K562 (cell line): Measurements from ENCODE around the gene HDAC9. TPM values are rescaled to one million over a fixed set of nuclear protein-coding genes. Genes with fewer than 3 reads are reported as not detected.

Experiments
- ATAC-seq: fragments of 200-7000 bp; cut with Tn5 transposase; 3 replicates; pipeline ENCODE4 v1.9.1; 2020; ENCODE audit warnings: moderate library complexity
- BruUV-seq: library from RNA; stranded (reverse); fragments of 400-500 nt; replicated peaks from 2 replicates; lab custom pipeline; 2021; lab: Mats Ljungman, UMichigan
- CTCF ChIA-PET: fragments of 300-600 bp; formaldehyde crosslinking; extraction: SDS; loops from one replicate; lab custom pipeline; 2021; ENCODE audit warnings: low intra/inter-chr PET ratio; lab: Yijun Ruan, JAX
- POLR2A ChIA-PET: fragments of 300-600, 350-650 bp; sonication (Branson Sonifier 250); formaldehyde crosslinking; extraction: SDS; loops from one replicate; lab custom pipeline; 2021; ENCODE audit warnings: antibody characterized with exemption, inconsistent platforms; lab: Yijun Ruan, JAX
- DNase-seq, 4 experiments: peaks; one replicate each; pipeline versions ENCODE4 v3.0.0 to v3.0.0-alpha.2; 2011 to 2018; ENCODE audit warnings: low spot score in 3 of 4, mixed read lengths in 3 of 4; ENCODE audit errors: extremely low read depth in 1 of 4
- FAIRE-seq: peaks from 2 replicates; lab custom pipeline; 2011; peaks lifted over from hg19 to GRCh38; lab: Jason Lieb, UNC
- H2AFZ ChIP-seq: 2 replicates; pipeline ENCODE4 v1.6.0; 2011; ENCODE audit warnings: low read depth, low read length, control low read depth, inconsistent platforms
- H3K27ac ChIP-seq: fragments of 200-600 bp; 3 replicates; pipeline ENCODE4 v1.8.0; 2011; ENCODE audit warnings: low read depth, mild to moderate bottlenecking, control low read depth, inconsistent platforms, low read length, moderate library complexity, mixed read lengths; ENCODE audit errors: extremely low read depth
- H3K27me3 ChIP-seq, 2 experiments: fragments of 300-600 bp in 1 of 2; 2 replicates in 1 of 2; 3 replicates in 1 of 2; pipeline versions ENCODE4 v1.6.0 to v1.8.0; 2011; ENCODE audit warnings: inconsistent platforms in 2 of 2, low read length in 2 of 2, mild to moderate bottlenecking in 1 of 2, mixed read lengths in 1 of 2, moderate library complexity in 1 of 2; ENCODE audit not compliant: control insufficient read depth in 2 of 2, insufficient read depth in 2 of 2
- H3K36me3 ChIP-seq: fragments of 300-600 bp; 3 replicates; pipeline ENCODE4 v1.8.0; 2011; ENCODE audit warnings: mild to moderate bottlenecking, low read length, inconsistent platforms; ENCODE audit not compliant: control insufficient read depth, insufficient read depth
- H3K4me1 ChIP-seq, 2 experiments: fragments of 200-600 bp in 1 of 2; replicated peaks in 1 of 2; 2 replicates in 1 of 2; 3 replicates in 1 of 2; pipeline versions ENCODE4 v1.5.1 to v1.8.0; 2011; ENCODE audit warnings: inconsistent platforms in 2 of 2, low read length in 2 of 2, mild to moderate bottlenecking in 1 of 2, mixed read lengths in 1 of 2, moderate library complexity in 1 of 2; ENCODE audit not compliant: control insufficient read depth in 2 of 2, insufficient read depth in 2 of 2
- H3K4me2 ChIP-seq: 2 replicates; pipeline ENCODE4 v1.6.1; 2011; ENCODE audit warnings: low read length, control low read depth, inconsistent platforms, mixed read lengths; ENCODE audit not compliant: insufficient read depth
- H3K4me3 ChIP-seq: fragments of 200-600 bp; sonication (generic), shearing (Covaris generic); 2 replicates; pipeline ENCODE4 v1.5.1; 2016; ENCODE audit warnings: control low read depth, inconsistent platforms
- H3K79me2 ChIP-seq: fragments of 200-600 bp; 3 replicates; pipeline ENCODE4 v1.8.0; 2011; ENCODE audit warnings: low read length, inconsistent platforms; ENCODE audit not compliant: control insufficient read depth, insufficient read depth
- H3K9ac ChIP-seq, 2 experiments: 2 replicates each; pipeline versions ENCODE4 v1.6.0 to v1.6.1; 2011; ENCODE audit warnings: low read depth in 2 of 2, low read length in 2 of 2, control low read depth in 1 of 2, inconsistent platforms in 1 of 2, mild to moderate bottlenecking in 1 of 2, mixed read lengths in 1 of 2; ENCODE audit not compliant: insufficient read depth in 1 of 2
- H3K9me1 ChIP-seq: one replicate; pipeline ENCODE4 v1.6.0; 2011; ENCODE audit warnings: inconsistent platforms, mild to moderate bottlenecking, low read length, moderate library complexity; ENCODE audit not compliant: control insufficient read depth, insufficient read depth
- H3K9me3 ChIP-seq: replicated peaks from 2 replicates; pipeline ENCODE4 v1.5.1; 2011; ENCODE audit warnings: low read depth, low read length, inconsistent platforms; ENCODE audit not compliant: control insufficient read depth, insufficient read depth
- H4K20me1 ChIP-seq: replicated peaks from 2 replicates; pipeline ENCODE4 v1.6.1; 2011; ENCODE audit warnings: low read length, inconsistent platforms, mixed read lengths; ENCODE audit not compliant: control insufficient read depth, insufficient read depth
- CCNT2 ChIP-seq: IDR thresholded peaks from 2 replicates; pipeline ENCODE4 v1.6.1; 2011; ENCODE audit warnings: borderline replicate concordance, low read depth, mild to moderate bottlenecking, moderate library complexity, mixed read lengths, low read length; ENCODE audit not compliant: insufficient read length; ENCODE audit errors: extremely low read depth
- CHD4 ChIP-seq: fragments of 200-600 bp; sonication (generic); IDR thresholded peaks from 3 replicates; pipeline ENCODE4 v1.6.1; 2012; ENCODE audit warnings: low read depth, mild to moderate bottlenecking, mixed read lengths, low read length, inconsistent platforms; ENCODE audit not compliant: insufficient read depth, insufficient replicate concordance, poor library complexity, severe bottlenecking
- EZH2 ChIP-seq: IDR thresholded peaks from 2 replicates; pipeline ENCODE4 v1.6.1; 2012; ENCODE audit warnings: low read depth, mild to moderate bottlenecking, inconsistent platforms, low read length, borderline replicate concordance
- HBP1 ChIP-seq: fragments of 450-650 bp; formaldehyde crosslinking; IDR thresholded peaks from 2 replicates; pipeline ENCODE4 v1.4.0; 2022; ENCODE audit warnings: missing genetic modification characterization
- MTA1 ChIP-seq: fragments of 450-650 bp; IDR thresholded peaks from 2 replicates; pipeline ENCODE4 v1.6.1; 2017; ENCODE audit warnings: borderline replicate concordance
- RAD21 ChIP-seq, 2 experiments: fragments of 250-450 bp in 1 of 2; fragments of 450-650 bp in 1 of 2; sonication (Bioruptor Pico) in 1 of 2; formaldehyde crosslinking in 1 of 2; IDR thresholded peaks in 1 of 2; conservative IDR thresholded peaks in 1 of 2; 2 replicates each; pipeline versions ENCODE4 v1.4.0 to v1.8.0; 2020 to 2022; ENCODE audit warnings: mild to moderate bottlenecking in 2 of 2, moderate library complexity in 1 of 2
- RBM17 ChIP-seq: fragments of 200-400 bp; formaldehyde crosslinking; IDR thresholded peaks from 2 replicates; pipeline ENCODE4 v1.6.1; 2017; ENCODE audit warnings: low read depth, mild to moderate bottlenecking, low read length, borderline replicate concordance
- SP2 ChIP-seq: IDR thresholded peaks from 2 replicates; pipeline ENCODE4 v1.6.1; 2011; ENCODE audit warnings: mild to moderate bottlenecking, low read depth, low read length, moderate library complexity; ENCODE audit not compliant: poor library complexity, severe bottlenecking; ENCODE audit errors: extremely low read depth
- ZNF280B ChIP-seq: fragments of 250-450 bp; sonication (Bioruptor Pico); IDR thresholded peaks from 2 replicates; pipeline ENCODE4 v1.5.1; 2021; ENCODE audit warnings: mild to moderate bottlenecking
- ZSCAN32 ChIP-seq: fragments of 450-650 bp; formaldehyde crosslinking; IDR thresholded peaks from 2 replicates; pipeline ENCODE4 v1.4.0; 2020; ENCODE audit warnings: mild to moderate bottlenecking, moderate library complexity
- WGBS: fragments of 100-300 bp; shearing (Covaris generic); methylation state at CpG from one replicate; pipeline ENCODE4 v1.1.6; 2016; ENCODE audit warnings: low coverage, mixed read lengths; ENCODE audit not compliant: insufficient coverage; ENCODE audit errors: missing lambda C conversion rate; 5-methylcytosine and 5-hydroxymethylcytosine counted together
- in situ Hi-C: fragments of 300-500 bp; cut with MboI; formaldehyde crosslinking; loops from 4 replicates; pipeline ENCODE4 v1.15.0; 2018; ENCODE audit warnings: inconsistent platforms, mixed read lengths
- intact Hi-C: fragments of 100-400 bp; cut with micrococcal nuclease; formaldehyde crosslinking; loops from 2 replicates; pipeline ENCODE4 v1.14.2; 2022
- polyA plus RNA-seq, 8 experiments: library from polyadenylated mRNA; depleted of rRNA in 4 of 8; stranded (reverse) in 5 of 8; unstranded in 3 of 8; fragments of >200 nt; fragmentation: Nextera tagmentation in 2 of 8; fragmentation: Illumina TruSeq in 1 of 8; extraction: Ambion mirVana in 2 of 8; extraction: Trizol in 1 of 8; gene quantifications; 2 replicates each; pipeline versions ENCODE4 v1.2.1 to v1.2.3, GENCODE V29; 2011 to 2014; ENCODE audit warnings: inconsistent platforms in 1 of 8, missing spikeins in 1 of 8
- total RNA-seq, 7 experiments: library from RNA; depleted of rRNA in 6 of 7; stranded (reverse); fragments of >200 nt in 6 of 7; fragmentation: Illumina TruSeq in 2 of 7; extraction: Trizol in 2 of 7; gene quantifications; 2 replicates each; pipeline versions ENCODE4 v1.2.1 to v1.2.3, GENCODE V29; 2011 to 2021; ENCODE audit warnings: low replicate concordance in 1 of 7

The HDAC9 gene
- total and polyA plus RNA-seq, 9 of the 15 experiments (the other 6 are each of a cell fraction or from before 2014, with no cell fraction given), result 0.08 to 0.91 (median 0.33) TPM

- DNase-seq (no peak), ATAC-seq (no peak), FAIRE-seq (no peak)
- ChIA-PET CTCF (no interaction called here), POLR2A (no interaction called here)
- TF ChIP-seq CHD4, result no peak
- TF ChIP-seq MTA1, result no peak
- TF ChIP-seq SP2, result no peak
- TF ChIP-seq EZH2, result no peak
- no peak for TF ChIP-seq ZSCAN32 (CRISPR knock-in tag)
- TF ChIP-seq RBM17, result no peak
- no peak for TF ChIP-seq ZNF280B (CRISPR knock-in tag)
- TF ChIP-seq HBP1 (CRISPR knock-in tag), result no peak
- no peak for TF ChIP-seq RAD21 (CRISPR knock-in tag; conservative IDR thresholded peaks at IDR 0.05 in 1 of 2, IDR thresholded peaks at IDR 0.05 in 1 of 2)
- no peak for TF ChIP-seq CCNT2
- no peak overlapping the region for H3K4me2 ChIP-seq
- H3K79me2 ChIP-seq, result no peaks in the 10 kb centered on the region
- BruUV-seq, result no TSS peak
- no peaks in the 10 kb centered on the region for H3K36me3 ChIP-seq
- 0% methylated on average over 2 of the region's 2 CpGs for WGBS
- H3K4me1 ChIP-seq, result no peaks in the 10 kb centered on the region
- H3K27me3 ChIP-seq, result no peaks in the 10 kb centered on the region
- no peaks in the 10 kb centered on the region for H3K9me3 ChIP-seq
- no peak overlapping the region for H3K9ac ChIP-seq
- no peaks in the 10 kb centered on the region for H3K9me1 ChIP-seq
- in situ Hi-C loops, result no loop called here
- no peak overlapping the region for H3K4me3 ChIP-seq
- no peak overlapping the region for H2AFZ ChIP-seq
- no peak overlapping the region for H3K27ac ChIP-seq
- intact Hi-C loops, result no loop called here
- no peaks in the 10 kb centered on the region for H4K20me1 ChIP-seq
Measured at GRCh38 chr7:18927134-18927533, 431.6 kb downstream of the HDAC9 start.
